Astrocyte of the spinal cord (primary cell): ENCODE measurements around the gene TIMM23.

Experiments
- DNase-seq: peaks from one replicate; pipeline ENCODE4 v3.0.0; 2011; ENCODE audit warnings: low read depth, low spot score
- H3K4me3 ChIP-seq: 2 replicates; pipeline ENCODE4 v1.5.1; 2011; ENCODE audit warnings: low read depth, mild to moderate bottlenecking, low read length, moderate library complexity
- CTCF ChIP-seq: IDR thresholded peaks from 2 replicates; pipeline ENCODE4 v1.5.1; 2012; ENCODE audit warnings: low read depth, mild to moderate bottlenecking, low read length, inconsistent platforms
- in situ Hi-C: cut with HindIII; loops from 2 replicates; pipeline ENCODE4 v1.10.0; 2017; ENCODE audit warnings: low sequenced_read_pairs

TIMM23 gene

GRCh38 chr10:46019177-46019528, 46.9 kb downstream of the TIMM23 start:
- no peak overlapping the region for H3K4me3 ChIP-seq
- DNase-seq: no peak
- in situ Hi-C loops: no loop called here

DNA sequence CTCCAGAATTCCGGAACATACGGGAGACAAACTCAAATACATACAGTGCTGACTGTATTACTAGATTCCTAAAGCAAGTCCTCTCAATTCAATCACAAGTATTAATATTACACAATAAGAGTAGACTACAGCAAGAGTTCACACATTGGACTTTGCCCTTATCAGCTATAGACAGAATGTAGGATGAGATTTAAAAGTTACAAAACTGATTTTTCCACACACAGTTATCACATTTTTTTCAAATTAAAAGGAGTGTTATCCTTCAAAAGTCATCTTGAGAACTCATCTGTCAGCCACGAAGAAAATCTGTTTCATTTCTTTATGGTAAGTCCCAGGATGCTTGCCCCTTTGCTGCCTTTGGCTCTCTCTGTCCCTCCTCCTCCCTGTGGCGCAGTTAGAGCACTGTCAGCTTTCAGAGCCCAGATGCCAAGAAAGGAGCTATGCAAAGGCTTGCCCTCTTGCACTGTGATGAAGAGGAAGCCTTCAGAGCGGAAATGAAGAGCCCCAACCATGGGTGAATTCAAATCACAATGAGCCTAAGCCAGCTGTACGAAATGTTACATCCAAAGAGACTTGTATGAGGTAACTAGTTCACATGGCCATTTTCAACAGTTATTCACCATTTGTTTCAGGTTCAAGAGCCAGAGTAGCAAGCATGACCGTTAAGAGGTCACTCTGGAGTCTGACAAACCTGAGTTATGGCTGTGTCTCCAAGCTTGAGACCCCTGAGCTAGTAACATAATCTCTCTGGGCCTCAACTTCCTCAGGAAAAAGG, 47.5 kb downstream of the TIMM23 start:
- in situ Hi-C loops: no loop called here
- DNase-seq: no peak
- H3K4me3 ChIP-seq: no peak overlapping the region
- TF ChIP-seq CTCF: no peak

More at GRCh38 chr10:46019177-46019528, 46.9 kb downstream of the TIMM23 start:
- TF ChIP-seq CTCF: no peak

- H3K4me3 ChIP-seq: no peak overlapping the region
- TF ChIP-seq CTCF: no peak
- no peak for DNase-seq
- in situ Hi-C loops: no loop called here
These were observed 48.0 kb downstream of the TIMM23 start for GRCh38 chr10:46020344-46020657.

- in situ Hi-C loops: no loop called here
These were observed 50.9 kb downstream of the TIMM23 start for GRCh38 chr10:46022978-46023702.

DNA sequence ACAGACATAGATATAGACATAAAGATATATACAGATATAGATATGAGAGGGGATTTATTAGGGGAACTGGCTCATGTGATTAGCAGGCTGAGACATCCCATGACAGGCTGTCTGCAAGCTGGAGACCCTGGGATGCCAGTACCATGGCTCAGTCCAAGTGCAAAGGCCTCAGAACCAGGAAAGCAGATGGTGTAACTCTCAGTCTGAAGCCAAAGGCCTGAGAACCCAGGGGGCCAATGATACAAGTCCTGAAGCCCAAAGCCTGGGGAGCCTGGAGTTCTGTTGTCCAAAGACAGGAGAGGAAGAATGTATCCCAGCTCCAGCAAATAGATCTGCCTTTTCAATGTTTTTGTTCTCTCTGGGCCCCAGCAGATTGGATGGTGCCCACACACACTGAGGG, 52.7 kb downstream of the TIMM23 start:
- TF ChIP-seq CTCF: no peak
- in situ Hi-C loops: no loop called here
- DNase-seq: no peak
- no peak overlapping the region for H3K4me3 ChIP-seq

More at GRCh38 chr10:46022978-46023702, 50.9 kb downstream of the TIMM23 start:
- peak; percentile 26 for TF ChIP-seq CTCF
- peak; percentile 91 for DNase-seq
- H3K4me3 ChIP-seq: peak overlapping the region; percentile 62

DNA sequence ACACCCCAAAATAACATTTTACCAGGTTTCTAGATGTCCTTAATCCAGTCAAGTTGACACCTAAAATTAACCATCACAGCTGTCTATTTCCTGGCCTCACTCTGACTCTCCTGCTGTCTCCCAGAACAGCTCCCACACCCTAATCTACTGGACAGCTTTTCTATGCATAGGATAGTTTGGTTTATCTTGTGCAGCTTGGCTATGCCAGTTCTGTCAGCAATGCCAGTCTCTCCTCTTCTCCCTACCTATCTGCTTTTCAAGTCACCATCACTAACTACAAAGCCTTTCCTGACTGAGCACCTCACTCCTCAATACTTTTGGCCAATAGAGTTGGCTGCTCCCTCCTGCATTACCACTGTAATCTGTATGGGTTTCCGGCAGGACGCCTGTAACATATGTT, 53.1 kb downstream of the TIMM23 start:
- H3K4me3 ChIP-seq: no peak overlapping the region
- DNase-seq: no peak
- in situ Hi-C loops: no loop called here
- TF ChIP-seq CTCF: no peak
